Trophoblast cell (in vitro differentiated cells and primary cell): ENCODE data around the gene GRAMD2A.
A peak's percentile ranks its signal among the peaks of the same experiment; 100 is the strongest.

Experiments used
- DNase-seq, 2 donors: peaks; one replicate each; pipeline ENCODE4 v3.0.0-alpha.2; 2016
- H2AFZ ChIP-seq: 2 replicates; pipeline ENCODE4 v1.6.1; 2013; ENCODE audit warnings: low read length, moderate library complexity, mild to moderate bottlenecking; ENCODE audit not compliant: insufficient read depth, poor library complexity
- H2AK5ac ChIP-seq: 2 replicates; pipeline ENCODE4 v1.6.1; 2013; ENCODE audit warnings: mild to moderate bottlenecking, low read length
- H2BK120ac ChIP-seq: 2 replicates; pipeline ENCODE4 v1.6.1; 2013; ENCODE audit warnings: low read length, mild to moderate bottlenecking, moderate library complexity; ENCODE audit not compliant: insufficient read depth, poor library complexity
- H2BK12ac ChIP-seq: 2 replicates; pipeline ENCODE4 v1.6.1; 2013; ENCODE audit warnings: mild to moderate bottlenecking, low read length, moderate library complexity
- H2BK5ac ChIP-seq: 2 replicates; pipeline ENCODE4 v1.6.1; 2013; ENCODE audit warnings: low read length, low read depth, moderate library complexity, mild to moderate bottlenecking; ENCODE audit not compliant: poor library complexity
- H3K14ac ChIP-seq: 2 replicates; pipeline ENCODE4 v1.6.1; 2013; ENCODE audit warnings: mild to moderate bottlenecking, low read length
- H3K18ac ChIP-seq: 2 replicates; pipeline ENCODE4 v1.6.1; 2013; ENCODE audit warnings: mild to moderate bottlenecking, low read length
- H3K23ac ChIP-seq: 2 replicates; pipeline ENCODE4 v1.6.1; 2013; ENCODE audit warnings: low read length
- H3K27ac ChIP-seq: 2 replicates; pipeline ENCODE4 v1.5.1; 2013; ENCODE audit warnings: low read depth, mild to moderate bottlenecking, inconsistent platforms, low read length, moderate library complexity
- H3K27me3 ChIP-seq: 2 replicates; pipeline ENCODE4 v1.6.1; 2013; ENCODE audit warnings: inconsistent platforms, mild to moderate bottlenecking, low read length, moderate library complexity; ENCODE audit not compliant: insufficient read depth
- H3K36me3 ChIP-seq, 2 experiments: 1 replicate in 1 of 2; 2 replicates in 1 of 2; pipeline ENCODE4 v1.6.1; 2013; ENCODE audit warnings: low read length in 2 of 2, mild to moderate bottlenecking in 2 of 2, moderate library complexity in 1 of 2; ENCODE audit not compliant: insufficient read depth in 2 of 2, control insufficient read depth in 1 of 2
- H3K4ac ChIP-seq: 2 replicates; pipeline ENCODE4 v1.6.1; 2013; ENCODE audit warnings: low read depth, mild to moderate bottlenecking, low read length, moderate library complexity
- H3K4me1 ChIP-seq, 2 experiments: 1 replicate in 1 of 2; 2 replicates in 1 of 2; pipeline ENCODE4 v1.6.1; 2013; ENCODE audit warnings: low read length in 2 of 2, mild to moderate bottlenecking in 2 of 2, moderate library complexity in 1 of 2; ENCODE audit not compliant: insufficient read depth in 2 of 2, control insufficient read depth in 1 of 2
- H3K4me2 ChIP-seq: 2 replicates; pipeline ENCODE4 v1.6.1; 2013; ENCODE audit warnings: inconsistent platforms, mild to moderate bottlenecking, low read length, moderate library complexity
- H3K4me3 ChIP-seq: 2 replicates; pipeline ENCODE4 v1.5.1; 2013; ENCODE audit warnings: mild to moderate bottlenecking, low read depth, low read length, inconsistent platforms
- H3K79me1 ChIP-seq: one replicate; pipeline ENCODE4 v1.6.1; 2013; ENCODE audit warnings: low read length
- H3K79me2 ChIP-seq: 2 replicates; pipeline ENCODE4 v1.6.1; 2013; ENCODE audit warnings: low read length, mild to moderate bottlenecking; ENCODE audit not compliant: control insufficient read depth, insufficient read depth, poor library complexity
- H3K9ac ChIP-seq: 2 replicates; pipeline ENCODE4 v1.6.1; 2013; ENCODE audit warnings: mild to moderate bottlenecking, low read length
- H3K9me3 ChIP-seq: 2 replicates; pipeline ENCODE4 v1.6.1; 2013; ENCODE audit warnings: low read depth, mild to moderate bottlenecking, control low read depth, inconsistent platforms, low read length; ENCODE audit not compliant: insufficient read depth
- H4K12ac ChIP-seq: 2 replicates; pipeline ENCODE4 v1.6.1; 2013; ENCODE audit warnings: low read depth, mild to moderate bottlenecking, low read length, moderate library complexity
- H4K8ac ChIP-seq: 2 replicates; pipeline ENCODE4 v1.6.1; 2013; ENCODE audit warnings: low read depth, mild to moderate bottlenecking, low read length, moderate library complexity
- H4K91ac ChIP-seq: one replicate; pipeline ENCODE4 v1.6.1; 2013; ENCODE audit warnings: low read depth, mild to moderate bottlenecking, low read length, moderate library complexity
- WGBS: extraction: QIAGEN DNeasy Blood & Tissue Kit; methylation state at CpG from one replicate; pipeline ENCODE4 v1.1.7; 2013; ENCODE audit warnings: missing lambda C conversion rate; ENCODE audit not compliant: insufficient read length, insufficient coverage; ENCODE audit errors: extremely low coverage; 5-methylcytosine and 5-hydroxymethylcytosine counted together

Gene GRAMD2A

DNA sequence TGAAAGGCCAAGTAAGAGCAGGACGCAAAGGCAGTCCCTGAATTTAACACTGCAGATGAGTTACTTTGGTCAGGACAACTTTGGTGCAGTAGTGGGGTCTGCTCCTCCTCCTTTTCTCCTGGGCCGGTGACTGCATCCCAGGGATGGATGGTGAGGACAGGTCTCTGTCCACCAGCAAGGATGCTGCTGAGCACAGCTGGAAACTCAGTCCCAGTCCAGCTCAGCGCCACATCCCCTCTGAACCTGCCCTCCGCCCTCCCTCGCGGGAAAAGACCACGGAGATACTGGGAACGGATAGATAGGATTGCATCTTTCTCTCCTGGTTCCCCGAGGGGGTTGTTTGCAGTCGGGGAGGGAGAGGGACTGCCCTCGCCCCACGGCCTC lies 13.8 kb downstream of the GRAMD2A start:
- no CpG with 5 or more reads among the region's 12 CpGs for WGBS

DNA sequence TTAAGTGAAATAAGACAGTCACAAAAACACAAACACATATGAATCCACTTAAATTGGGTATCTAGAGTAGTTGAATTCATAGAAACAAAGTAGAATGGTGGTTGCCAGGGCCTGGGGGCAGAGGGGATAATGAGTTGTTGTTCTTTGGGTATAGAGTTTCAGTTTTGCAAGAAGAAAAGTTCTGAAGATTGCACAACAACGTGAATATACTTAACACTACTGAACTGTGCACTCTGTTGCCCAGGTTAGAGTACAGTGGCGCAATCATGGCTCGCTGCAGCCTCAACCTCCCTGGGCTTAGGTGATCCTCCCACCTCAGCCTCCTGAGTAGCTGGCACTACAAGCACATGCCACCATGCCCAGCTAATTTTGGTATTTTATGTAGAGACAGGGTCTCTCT lies 14.9 kb downstream of the GRAMD2A start:
- no CpG with 5 or more reads among the region's 3 CpGs for WGBS
- H3K4me1 ChIP-seq: peaks cover 40 to 42% of the 10 kb centered on the region in 2 experiments
- H3K18ac ChIP-seq: peak overlapping the region; percentile 56
- H3K4me3 ChIP-seq: no peak overlapping the region
- H3K36me3 ChIP-seq: no peaks in the 10 kb centered on the region
- no peak overlapping the region for H3K9ac ChIP-seq
- H2AK5ac ChIP-seq: no peak overlapping the region
- no peak overlapping the region for H2AFZ ChIP-seq
- peak; percentile 86 to 93 for DNase-seq
- no peak overlapping the region for H4K8ac ChIP-seq
- no peak overlapping the region for H4K12ac ChIP-seq
- H3K23ac ChIP-seq: no peak overlapping the region
- peaks cover 2% of the 10 kb centered on the region for H3K79me2 ChIP-seq
- H3K27me3 ChIP-seq: no peaks in the 10 kb centered on the region
- H3K79me1 ChIP-seq: peaks cover 25% of the 10 kb centered on the region
- no peak overlapping the region for H2BK5ac ChIP-seq
- peak overlapping the region; percentile 60 for H3K14ac ChIP-seq
- no peak overlapping the region for H3K27ac ChIP-seq
- H2BK12ac ChIP-seq: no peak overlapping the region
- H3K4ac ChIP-seq: no peak overlapping the region
- H2BK120ac ChIP-seq: peak overlapping the region; percentile 15
- H4K91ac ChIP-seq: no peak overlapping the region
- H3K9me3 ChIP-seq: no peaks in the 10 kb centered on the region
- no peak overlapping the region for H3K4me2 ChIP-seq

More for the DNA sequence above, 13.8 kb downstream of the GRAMD2A start:
- Histone ChIP-seq H3K9me3 (no peaks in the 10 kb centered on the region), H3K79me1 (peaks cover 25% of the 10 kb centered on the region), H3K27ac (peak overlapping the region; percentile 34), H4K12ac (no peak overlapping the region), H2AK5ac (no peak overlapping the region), H4K8ac (no peak overlapping the region), H3K18ac (no peak overlapping the region), H2BK12ac (no peak overlapping the region), H3K36me3 (no peaks in the 10 kb centered on the region), H3K27me3 (no peaks in the 10 kb centered on the region), H3K4me2 (peak overlapping the region; percentile 68), H3K4me3 (no peak overlapping the region), H3K4ac (peak overlapping the region; percentile 5), H3K4me1 (peaks cover 33 to 36% of the 10 kb centered on the region in 2 experiments), H4K91ac (peak overlapping the region; percentile 28), H3K14ac (peak overlapping the region; percentile 4), H3K23ac (no peak overlapping the region), H3K79me2 (peaks cover 2% of the 10 kb centered on the region), H2BK120ac (peak overlapping the region; percentile 4), H2AFZ (no peak overlapping the region), H3K9ac (no peak overlapping the region), H2BK5ac (peak overlapping the region; percentile 7)
- no peak for DNase-seq

DNA sequence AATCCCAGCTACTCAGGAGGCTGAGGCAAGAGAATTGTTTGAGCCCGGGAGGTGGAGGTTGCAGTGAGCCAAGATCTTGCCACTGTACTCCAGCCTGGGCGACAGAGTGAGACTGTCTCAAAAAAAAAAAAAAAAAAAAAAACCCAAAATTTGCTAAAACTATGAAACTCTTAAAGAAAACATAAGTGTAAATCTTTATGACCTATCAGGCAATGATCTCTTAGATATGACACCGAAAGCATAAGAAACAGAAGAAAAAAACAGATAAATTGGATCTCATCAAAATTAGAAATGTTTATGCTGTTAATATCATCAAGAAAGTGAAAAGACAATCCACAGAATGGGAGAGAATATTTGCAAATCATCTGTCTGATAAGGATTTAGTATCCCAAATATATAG lies 15.3 kb downstream of the GRAMD2A start:
- Histone ChIP-seq H2AK5ac (no peak overlapping the region), H3K14ac (no peak overlapping the region), H3K4me3 (no peak overlapping the region), H3K9ac (no peak overlapping the region), H3K23ac (no peak overlapping the region), H2BK5ac (no peak overlapping the region), H3K9me3 (no peaks in the 10 kb centered on the region), H3K18ac (no peak overlapping the region), H2BK12ac (no peak overlapping the region), H4K8ac (no peak overlapping the region), H3K4ac (no peak overlapping the region), H3K36me3 (no peaks in the 10 kb centered on the region), H4K12ac (no peak overlapping the region), H3K27me3 (no peaks in the 10 kb centered on the region), H3K4me2 (no peak overlapping the region), H3K4me1 (peaks cover 42% of the 10 kb centered on the region in 2 experiments), H2BK120ac (no peak overlapping the region), H3K27ac (no peak overlapping the region), H3K79me1 (peaks cover 25% of the 10 kb centered on the region), H3K79me2 (peaks cover 2% of the 10 kb centered on the region), H2AFZ (no peak overlapping the region), H4K91ac (no peak overlapping the region)
- DNase-seq: no peak
- no CpG with 5 or more reads among the region's 3 CpGs for WGBS

DNA sequence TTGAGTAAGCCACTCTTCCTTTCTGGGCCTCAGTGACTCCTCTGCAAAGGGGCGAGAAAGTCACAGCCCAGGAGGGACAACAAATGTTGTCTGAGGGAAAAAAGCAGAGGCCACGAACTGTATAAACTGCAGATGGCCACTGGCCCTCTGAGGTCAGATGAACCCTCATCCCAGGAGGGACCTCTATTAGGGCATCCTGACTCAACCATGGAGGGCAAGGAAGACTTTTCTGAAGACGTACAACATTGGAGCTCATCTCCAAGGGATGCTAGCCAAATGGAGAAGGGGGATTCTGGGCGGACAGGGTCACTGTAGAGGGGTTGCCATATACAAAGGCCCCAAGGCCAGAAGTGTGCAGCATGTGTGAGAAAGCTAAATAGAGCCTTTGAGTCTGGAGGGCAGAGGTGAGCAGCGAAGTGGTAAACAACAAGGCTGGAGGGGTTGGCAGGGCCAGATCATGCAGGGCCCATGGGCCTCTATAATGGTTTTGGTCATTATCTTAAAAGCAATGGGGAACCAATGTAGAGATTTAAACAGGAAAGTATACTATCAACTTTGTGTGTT lies 16.7 kb downstream of the GRAMD2A start:
- no peak overlapping the region for H3K23ac ChIP-seq
- H2BK120ac ChIP-seq: peak overlapping the region; percentile 70
- no CpG with 5 or more reads among the region's 5 CpGs for WGBS
- no peak overlapping the region for H2AFZ ChIP-seq
- H3K79me2 ChIP-seq: peaks cover 2% of the 10 kb centered on the region
- H4K8ac ChIP-seq: peak overlapping the region; percentile 42
- H3K36me3 ChIP-seq: no peaks in the 10 kb centered on the region
- peak overlapping the region; percentile 51 for H3K27ac ChIP-seq
- H3K27me3 ChIP-seq: no peaks in the 10 kb centered on the region
- peaks cover 42% of the 10 kb centered on the region in 2 experiments for H3K4me1 ChIP-seq
- H3K9me3 ChIP-seq: no peaks in the 10 kb centered on the region
- H3K4me3 ChIP-seq: no peak overlapping the region
- peak overlapping the region; percentile 92 for H4K91ac ChIP-seq
- H2BK5ac ChIP-seq: peak overlapping the region; percentile 54
- no peak overlapping the region for H3K9ac ChIP-seq
- H4K12ac ChIP-seq: no peak overlapping the region
- DNase-seq: no peak
- H2BK12ac ChIP-seq: peak overlapping the region; percentile 72
- no peak overlapping the region for H3K4ac ChIP-seq
- H3K4me2 ChIP-seq: no peak overlapping the region
- peaks cover 25% of the 10 kb centered on the region for H3K79me1 ChIP-seq
- H2AK5ac ChIP-seq: peak overlapping the region; percentile 63
- H3K18ac ChIP-seq: peak overlapping the region; percentile 22
- H3K14ac ChIP-seq: peak overlapping the region; percentile 65
